Motor neuron (in vitro differentiated cells): ENCODE results near the gene SAMSN1. TPM values are rescaled to one million over a fixed set of nuclear protein-coding genes. Genes with fewer than 3 reads are reported as not detected.

Experiments
- ATAC-seq, 8 experiments: fragments of 200-7000 bp; cut with Tn5 transposase; replicated peaks in 6 of 8; 2 replicates each; pipeline ENCODE4 v1.8.0; 2021; ENCODE audit warnings: mild to moderate bottlenecking in 8 of 8, moderate library complexity in 8 of 8
- H3K27ac ChIP-seq, 2 donors: fragments of 250-450 bp; sonication (Bioruptor Pico); 2 replicates each; pipeline ENCODE4 v1.9.0; 2021; ENCODE audit warnings: antibody characterized with exemption in 2 of 2, mild to moderate bottlenecking in 2 of 2, moderate library complexity in 1 of 2
- H3K4me1 ChIP-seq, 2 donors: fragments of 250-450 bp; sonication (Bioruptor Pico); replicated peaks in 1 of 2; 2 replicates each; pipeline ENCODE4 v1.6.1; 2021; ENCODE audit warnings: antibody characterized with exemption in 2 of 2, mild to moderate bottlenecking in 2 of 2, moderate library complexity in 1 of 2
- H3K4me3 ChIP-seq, 5 donors: fragments of 250-450 bp; sonication (Bioruptor Pico); 2 replicates each; pipeline ENCODE4 v1.9.0; 2021; ENCODE audit warnings: antibody characterized with exemption in 5 of 5, mild to moderate bottlenecking in 5 of 5, moderate library complexity in 4 of 5
- WGBS, 10 experiments: fragments of 450-650 bp; shearing (Covaris generic); methylation state at CpG; one replicate each; pipeline ENCODE4 v1.0.0; 2022; 5-methylcytosine and 5-hydroxymethylcytosine counted together
- in situ Hi-C, 9 experiments: fragments of 400-800 bp; cut with MboI; loops; one replicate each; pipeline ENCODE4 v1.15.0; 2021; ENCODE audit warnings: low sequenced_read_pairs in 9 of 9, low pct_unique_long_range_greater_than_20kb in 2 of 9; ENCODE audit not compliant: unreplicated experiment in 9 of 9
- total RNA-seq, 8 experiments: library from RNA; unstranded; fragments of 300-600 nt; gene quantifications; 2 replicates each; pipeline versions ENCODE4 v1.2.3 to v1.2.4, GENCODE V29; 2022

Gene SAMSN1
- total RNA-seq, 8 experiments from 2014 or later: 0.29 to 1.5 (median 0.34) TPM; not detected in 2

DNA sequence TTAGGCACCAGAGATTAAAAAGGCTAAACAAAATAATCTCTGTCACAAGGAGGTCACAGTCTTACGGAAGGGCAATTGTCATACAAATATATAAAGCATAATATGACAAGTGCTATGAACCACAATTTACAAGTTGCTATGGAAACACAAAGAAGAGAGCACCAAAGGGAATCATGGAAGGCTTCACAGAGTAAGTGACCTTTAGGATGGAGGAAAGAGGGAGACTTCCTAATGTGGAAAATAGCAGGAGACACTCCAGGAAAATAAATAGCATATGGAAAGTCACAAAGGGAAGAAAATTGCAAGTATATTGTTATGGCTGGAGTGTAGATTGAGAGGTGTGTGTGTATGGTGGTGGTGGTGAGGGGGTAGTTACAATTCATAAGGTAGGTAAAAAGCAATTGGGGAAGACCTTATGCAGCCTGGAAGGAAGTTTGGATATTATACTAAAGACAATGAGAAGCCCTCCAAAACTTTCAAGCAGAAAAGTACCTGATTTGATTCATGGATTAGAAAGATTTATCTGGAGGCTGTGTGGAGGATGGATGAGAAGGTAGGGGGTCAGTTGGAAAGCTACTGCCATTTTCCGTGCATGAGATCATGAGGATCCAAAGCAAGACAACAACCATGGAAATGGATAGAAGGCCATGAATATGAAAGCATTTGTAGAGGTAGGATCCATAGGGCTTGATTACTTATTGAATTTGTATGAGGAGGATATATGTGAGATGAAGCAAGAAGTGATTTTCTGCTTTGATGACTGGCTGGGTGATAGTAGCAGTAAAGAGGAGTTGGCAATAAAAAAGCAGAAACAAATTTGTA is 61.7 kb downstream of the SAMSN1 start:
- in situ Hi-C loops: no loop called here
- 0 to 100% (median 83%) methylated on average over 1 to 2 of the region's 2 CpGs for WGBS, 10 experiments

DNA sequence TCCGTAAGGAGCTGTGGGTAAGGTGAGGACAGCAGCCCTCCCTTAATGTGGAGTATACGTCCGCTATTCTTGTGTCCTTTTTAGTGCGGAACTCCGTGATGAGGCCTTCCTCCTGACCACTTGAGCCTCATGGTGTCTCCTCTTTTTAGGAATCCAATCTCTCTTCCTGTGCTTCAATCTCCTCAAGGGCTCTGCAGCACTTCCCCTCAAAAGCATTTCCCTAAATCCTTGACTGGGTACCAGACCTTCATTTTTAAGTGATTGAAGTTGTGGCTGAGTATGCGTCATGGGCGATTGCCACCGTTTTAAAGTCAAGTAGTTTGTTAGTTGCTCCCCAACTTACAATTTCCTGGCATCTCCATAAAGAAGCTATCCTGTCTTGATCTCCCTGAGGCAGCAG is 62.8 kb downstream of the SAMSN1 start:
- in situ Hi-C loops: no loop called here
- H3K4me3 ChIP-seq: no peak overlapping the region
- H3K27ac ChIP-seq: no peak overlapping the region
- WGBS, 10 experiments: 60 to 100% (median 95%) methylated on average over 2 to 8 of the region's 8 CpGs; no CpG with 5 or more reads in 3 of the 10 experiments
- H3K4me1 ChIP-seq: peaks cover 0 to 14% of the 10 kb centered on the region in 2 donors
- ATAC-seq: no peak

More for the DNA sequence above, 61.7 kb downstream of the SAMSN1 start:
- Histone ChIP-seq H3K4me1 (peaks cover 0 to 11% of the 10 kb centered on the region in 2 donors), H3K4me3 (no peak overlapping the region), H3K27ac (no peak overlapping the region)
- no peak for ATAC-seq

- no peak overlapping the region for H3K27ac ChIP-seq
These were observed 64.0 kb downstream of the SAMSN1 start for GRCh38 chr21:14482165-14482564.

GRCh38 chr21:14480411-14481031 is 65.6 kb downstream of the SAMSN1 start:
- ATAC-seq: peak in 4 of 8 experiments; percentile 23 to 90 (median 78)
- in situ Hi-C loops: no loop called here
- WGBS, 10 experiments: 0 to 100% (median 54%) methylated on average over 1 to 3 of the region's 3 CpGs; no CpG with 5 or more reads in 2 of the 10 experiments
- H3K4me3 ChIP-seq: no peak overlapping the region
- H3K4me1 ChIP-seq: peaks cover 0 to 28% of the 10 kb centered on the region in 2 donors
- no peak overlapping the region for H3K27ac ChIP-seq

More at GRCh38 chr21:14482165-14482564, 64.0 kb downstream of the SAMSN1 start:
- peaks cover 0 to 24% of the 10 kb centered on the region in 2 donors for H3K4me1 ChIP-seq
- in situ Hi-C loops: no loop called here
- no peak for ATAC-seq
- H3K4me3 ChIP-seq: no peak overlapping the region
- 25 to 92% (median 88%) methylated on average over 2 to 7 of the region's 7 CpGs; no CpG with 5 or more reads in 1 of the 10 experiments for WGBS, 10 experiments

DNA sequence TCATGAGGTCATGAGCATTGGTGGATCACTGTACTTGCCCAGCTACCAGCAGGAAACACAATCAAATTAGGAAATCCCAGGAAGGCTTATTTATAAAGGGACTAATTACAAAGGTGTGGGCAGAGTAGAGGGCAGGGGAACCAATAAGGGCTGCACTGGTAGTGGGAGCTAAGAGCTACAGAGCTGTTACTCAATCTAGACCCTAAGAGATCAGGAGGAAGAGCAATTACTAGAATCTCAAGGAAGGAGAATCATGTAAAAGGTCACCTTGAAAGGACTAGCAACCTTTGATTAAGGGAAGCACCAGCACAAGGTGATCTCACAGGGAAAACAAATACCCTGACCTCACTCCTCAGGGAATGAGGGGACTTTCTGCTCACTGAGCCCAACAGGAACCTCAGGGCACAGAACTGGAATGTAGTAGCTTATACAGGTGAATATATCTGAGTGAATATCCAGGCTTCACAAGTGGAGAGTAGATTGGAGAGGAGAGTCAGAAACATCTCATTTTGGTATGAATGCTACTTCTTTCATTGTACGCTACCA is 66.8 kb downstream of the SAMSN1 start:
- no peak overlapping the region for H3K4me3 ChIP-seq
- no peak overlapping the region for H3K27ac ChIP-seq
- no peak for ATAC-seq
- WGBS, 10 experiments: 0 to 67% (median 10%) methylated on average over 1 of the region's 1 CpG; no CpG with 5 or more reads in 6 of the 10 experiments
- peaks cover 3 to 28% of the 10 kb centered on the region in 2 donors for H3K4me1 ChIP-seq
- in situ Hi-C loops: no loop called here

GRCh38 chr21:14477841-14478240 is 68.3 kb downstream of the SAMSN1 start:
- ATAC-seq: no peak
- 11 to 100% (median 68%) methylated on average over 1 of the region's 1 CpG; no CpG with 5 or more reads in 2 of the 10 experiments for WGBS, 10 experiments
- Histone ChIP-seq H3K27ac (no peak overlapping the region), H3K4me3 (no peak overlapping the region), H3K4me1 (peaks cover 3 to 28% of the 10 kb centered on the region in 2 donors)
- in situ Hi-C loops: no loop called here

DNA sequence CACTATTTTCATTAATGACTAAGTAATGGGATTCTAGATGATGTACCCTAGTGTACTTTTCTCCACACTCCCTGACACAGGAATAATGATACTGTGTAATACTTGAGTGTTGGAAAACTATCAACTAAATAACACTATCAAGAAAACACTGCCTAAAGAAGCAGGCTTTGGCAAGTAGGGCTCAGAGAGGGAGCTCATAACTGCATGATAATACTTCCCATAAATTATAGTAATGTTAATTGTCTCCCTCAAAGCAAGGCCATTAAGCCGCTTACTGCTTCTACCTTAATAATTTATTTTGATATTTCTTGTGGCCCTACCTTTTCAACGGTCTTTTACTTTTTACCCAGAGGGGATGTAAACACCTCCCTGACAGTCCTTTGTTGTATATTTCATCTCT is 69.0 kb downstream of the SAMSN1 start:
- H3K27ac ChIP-seq: no peak overlapping the region
- no peak overlapping the region for H3K4me3 ChIP-seq
- WGBS, 10 experiments: 16 to 90% (median 61%) methylated on average over 1 to 2 of the region's 2 CpGs
- peaks cover 3 to 28% of the 10 kb centered on the region in 2 donors for H3K4me1 ChIP-seq
- in situ Hi-C loops: no loop called here
- peak in 1 of 8 experiments; percentile 76 for ATAC-seq

DNA sequence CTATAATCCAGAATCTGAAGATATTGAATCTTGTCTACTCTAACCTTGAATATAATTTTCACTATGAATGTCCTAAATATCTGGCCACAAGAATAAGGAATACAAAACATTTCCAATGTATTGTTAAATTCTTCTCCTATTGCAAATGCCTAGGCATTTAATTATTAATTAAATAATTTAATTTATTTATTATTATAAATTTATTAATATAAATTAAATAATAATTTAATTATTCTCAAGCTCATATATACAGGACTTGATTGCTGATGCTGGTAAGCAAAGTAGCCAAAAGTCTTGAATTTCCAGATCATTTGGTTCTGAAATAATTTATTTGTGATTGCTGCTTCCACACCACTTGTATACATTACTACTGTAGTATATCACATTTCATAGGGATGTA is 71.1 kb downstream of the SAMSN1 start:
- no peak for ATAC-seq
- Histone ChIP-seq H3K4me1 (peaks cover 3 to 20% of the 10 kb centered on the region in 2 donors), H3K4me3 (no peak overlapping the region), H3K27ac (no peak overlapping the region)
- in situ Hi-C loops: loop anchor here in 1 of 9 experiments (25.0 kb wide), 1 partner anchor 262 kb away; no protein-coding TSS in a partner anchor

DNA sequence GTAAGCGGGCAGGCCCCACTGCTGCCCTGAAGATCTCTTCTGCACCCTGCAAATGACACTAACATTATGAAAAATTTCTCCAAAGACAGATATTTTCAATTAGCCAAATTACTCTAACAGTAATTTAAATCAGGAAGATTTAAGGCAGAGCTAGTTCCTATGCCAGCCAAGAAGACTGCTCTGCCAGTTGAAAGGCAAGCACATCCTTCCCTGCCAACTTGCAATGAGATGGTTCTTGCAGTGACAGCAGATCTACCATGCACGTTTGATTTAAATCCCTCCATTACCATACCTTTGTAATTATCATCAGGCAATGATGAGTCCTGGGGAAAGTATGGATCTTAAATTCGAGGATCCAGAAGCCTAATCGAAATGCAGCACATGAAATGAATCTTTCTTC is 76.5 kb downstream of the SAMSN1 start:
- Histone ChIP-seq H3K4me1 (peaks cover 0 to 2% of the 10 kb centered on the region in 2 donors), H3K4me3 (no peak overlapping the region), H3K27ac (no peak overlapping the region)
- no peak for ATAC-seq
- 0 to 88% (median 36%) methylated on average over 1 to 4 of the region's 4 CpGs for WGBS, 10 experiments
- in situ Hi-C loops: loop anchor here in 1 of 9 experiments (25.0 kb wide), 1 partner anchor 268 kb away; no protein-coding TSS in a partner anchor

DNA sequence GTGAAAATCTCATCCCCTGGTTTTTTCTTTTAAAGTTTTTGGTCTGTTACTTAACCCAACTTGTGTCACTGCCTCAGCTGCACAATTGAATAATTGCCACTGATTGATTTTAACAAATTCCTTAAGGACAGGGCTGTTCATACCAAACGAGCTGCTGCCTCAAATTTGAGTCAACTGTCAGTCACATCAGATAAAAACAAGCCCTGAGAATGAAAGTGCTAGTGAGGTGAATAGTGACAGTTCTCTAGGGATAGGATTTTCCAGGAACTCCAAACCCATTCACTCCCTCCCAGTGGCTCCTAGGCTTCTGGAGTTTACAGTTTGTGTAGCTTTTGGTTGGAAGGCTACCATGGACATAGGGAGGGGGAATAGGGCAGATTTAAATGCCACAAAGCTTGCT is 79.4 kb downstream of the SAMSN1 start:
- ATAC-seq: no peak
- in situ Hi-C loops: loop anchor here in 1 of 9 experiments (25.0 kb wide), 1 partner anchor 271 kb away; no protein-coding TSS in a partner anchor

DNA sequence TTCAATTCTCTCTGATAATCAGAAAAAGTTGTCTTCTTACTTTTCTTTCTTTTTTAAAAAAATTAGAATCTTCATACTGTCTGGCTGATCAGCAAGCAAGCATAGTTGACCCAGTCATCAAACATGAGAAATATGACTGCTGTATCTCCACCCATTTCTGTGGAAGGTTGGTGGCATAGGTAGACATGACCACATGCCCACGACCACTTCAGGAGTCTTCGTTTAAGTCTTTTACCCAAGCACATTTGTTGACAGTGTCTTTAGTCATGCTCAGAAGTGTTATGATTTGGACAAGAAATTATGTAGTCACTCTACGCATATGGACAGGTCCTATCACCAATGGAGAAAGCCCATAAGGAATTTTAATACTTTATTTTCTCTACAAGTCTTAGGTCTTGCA is 88.4 kb downstream of the SAMSN1 start:
- in situ Hi-C loops: loop anchor here in 1 of 9 experiments (25.0 kb wide), 1 partner anchor 280 kb away; no protein-coding TSS in a partner anchor
- no peak for ATAC-seq
- 0 to 100% (median 75%) methylated on average over 1 to 3 of the region's 3 CpGs; no CpG with 5 or more reads in 1 of the 10 experiments for WGBS, 10 experiments
- Histone ChIP-seq H3K4me1 (peaks cover 13 to 22% of the 10 kb centered on the region in 2 donors), H3K27ac (no peak overlapping the region), H3K4me3 (no peak overlapping the region)

More for the DNA sequence above, 79.4 kb downstream of the SAMSN1 start:
- Histone ChIP-seq H3K27ac (no peak overlapping the region), H3K4me3 (no peak overlapping the region), H3K4me1 (peaks cover 0 to 6% of the 10 kb centered on the region in 2 donors)
- WGBS, 10 experiments: 0 to 67% (median 14%) methylated on average over 1 of the region's 1 CpG; no CpG with 5 or more reads in 4 of the 10 experiments

GRCh38 chr21:14456911-14457310 is 89.2 kb downstream of the SAMSN1 start:
- in situ Hi-C loops: loop anchor here in 1 of 9 experiments (25.0 kb wide), 1 partner anchor 280 kb away; no protein-coding TSS in a partner anchor
- no peak for ATAC-seq
- WGBS, 10 experiments: 22 to 88% (median 78%) methylated on average over 1 of the region's 1 CpG; no CpG with 5 or more reads in 5 of the 10 experiments
- no peak overlapping the region for H3K4me3 ChIP-seq
- H3K27ac ChIP-seq: no peak overlapping the region
- H3K4me1 ChIP-seq: peaks cover 13 to 30% of the 10 kb centered on the region in 2 donors
